Breast epithelium (tissue), 4 donors: Measurements from ENCODE around the gene IGF2BP1. TPM values are rescaled to one million over a fixed set of nuclear protein-coding genes. Genes with fewer than 3 reads are reported as not detected.
"Not testable (repeated sequence)": the region's sequence is repeated elsewhere in the genome, so short reads cannot be mapped to it uniquely, and the experiment has no call there.

Experiments used
- DNase-seq, 2 donors: peaks; one replicate each; pipeline ENCODE4 v3.0.0-alpha.2; 2019; ENCODE audit warnings: low spot score in 2 of 2
- H3K27ac ChIP-seq, 2 donors: fragments of 200-600 bp; sonication (generic) in 1 of 2; one replicate each; pipeline ENCODE4 v1.5.1; 2016 to 2019; ENCODE audit warnings: mild to moderate bottlenecking in 1 of 2
- H3K27me3 ChIP-seq, 2 donors: fragments of 200-600 bp; sonication (generic) in 1 of 2; one replicate each; pipeline versions ENCODE4 v1.5.1 to v1.6.0; 2017 to 2019; ENCODE audit warnings: control low read depth in 1 of 2, mild to moderate bottlenecking in 1 of 2
- H3K36me3 ChIP-seq: fragments of 200-600 bp; one replicate; pipeline ENCODE4 v1.5.1; 2019
- H3K4me1 ChIP-seq, 2 donors: fragments of 200-600 bp; sonication (generic); one replicate each; pipeline ENCODE4 v1.5.1; 2016 to 2019; ENCODE audit warnings: control low read depth in 1 of 2
- H3K4me3 ChIP-seq, 3 donors: fragments of 200-600 bp; sonication (generic); 1 replicate in 2 of 3; 2 replicates in 1 of 3; pipeline ENCODE4 v1.5.1; 2016 to 2019; ENCODE audit warnings: mild to moderate bottlenecking in 3 of 3, moderate library complexity in 2 of 3
- H3K9me3 ChIP-seq, 2 donors: fragments of 200-600 bp; sonication (generic) in 1 of 2; one replicate each; pipeline ENCODE4 v1.5.1; 2016 to 2019; ENCODE audit warnings: control low read depth in 1 of 2
- CTCF ChIP-seq, 3 donors: fragments of 450-650 bp; IDR thresholded peaks; one replicate each; pipeline ENCODE4 v1.5.1; 2016 to 2017; ENCODE audit warnings: antibody characterized with exemption in 3 of 3, mild to moderate bottlenecking in 3 of 3, moderate library complexity in 3 of 3
- POLR2A ChIP-seq: fragments of 450-650 bp; IDR thresholded peaks from one replicate; pipeline ENCODE4 v1.6.1; 2016; ENCODE audit warnings: antibody characterized with exemption, mild to moderate bottlenecking, moderate library complexity
- POLR2AphosphoS5 ChIP-seq, 3 donors: sonication (generic); formaldehyde crosslinking; IDR thresholded peaks; one replicate each; pipeline ENCODE4 v1.6.1; 2017; ENCODE audit warnings: antibody characterized with exemption in 3 of 3
- intact Hi-C: fragments of 100-400 bp; cut with DNase I; formaldehyde crosslinking; loops from one replicate; pipeline ENCODE4 v1.15.1; 2023; ENCODE audit warnings: low total_unique reads
- total RNA-seq, 3 donors: library from RNA; depleted of rRNA; stranded (reverse); fragments of >200 nt; gene quantifications; one replicate each; pipeline ENCODE4 v1.1.0, GENCODE V29; 2016

Gene IGF2BP1
- total RNA-seq, 3 donors from 2014 or later = not detected

GRCh38 chr17:49002331-49002730 is 5.1 kb downstream of the IGF2BP1 start:
- no peaks in the 10 kb centered on the region for H3K9me3 ChIP-seq
- peaks cover 0 to 4% of the 10 kb centered on the region in 2 donors for H3K4me1 ChIP-seq
- H3K4me3 ChIP-seq = no peak overlapping the region
- no peak for TF ChIP-seq POLR2A
- no peak for TF ChIP-seq CTCF (IDR thresholded peaks at IDR 0.05)
- no peak for TF ChIP-seq POLR2AphosphoS5 (IDR thresholded peaks at IDR 0.05)
- no peak overlapping the region for H3K27ac ChIP-seq
- no peaks in the 10 kb centered on the region for H3K36me3 ChIP-seq
- H3K27me3 ChIP-seq = peaks cover 9 to 100% of the 10 kb centered on the region in 2 donors
- intact Hi-C loops = no loop called here
- no peak for DNase-seq

- Histone ChIP-seq H3K27ac (no peak overlapping the region), H3K9me3 (no peaks in the 10 kb centered on the region), H3K4me1 (no peaks in the 10 kb centered on the region), H3K27me3 (peaks cover 6 to 100% of the 10 kb centered on the region in 2 donors), H3K4me3 (no peak overlapping the region), H3K36me3 (no peaks in the 10 kb centered on the region)
- intact Hi-C loops = no loop called here
- DNase-seq = no peak
- no peak for TF ChIP-seq POLR2A
- TF ChIP-seq POLR2AphosphoS5 (IDR thresholded peaks at IDR 0.05) = no peak
- TF ChIP-seq CTCF (IDR thresholded peaks at IDR 0.05) = no peak
Observed at GRCh38 chr17:49002766-49003165, 5.6 kb downstream of the IGF2BP1 start.

GRCh38 chr17:49003557-49004511 is 6.6 kb downstream of the IGF2BP1 start:
- DNase-seq = no peak
- Histone ChIP-seq H3K36me3 (no peaks in the 10 kb centered on the region), H3K27me3 (peaks cover 0 to 97% of the 10 kb centered on the region in 2 donors), H3K27ac (no peak overlapping the region), H3K4me1 (no peaks in the 10 kb centered on the region), H3K4me3 (no peak overlapping the region), H3K9me3 (no peaks in the 10 kb centered on the region)
- TF ChIP-seq POLR2A (no peak), POLR2AphosphoS5 (IDR thresholded peaks at IDR 0.05) (no peak), CTCF (IDR thresholded peaks at IDR 0.05) (no peak)
- intact Hi-C loops = no loop called here

GRCh38 chr17:49005140-49005539 is 8.0 kb downstream of the IGF2BP1 start:
- intact Hi-C loops = no loop called here
- Histone ChIP-seq H3K4me3 (no peak overlapping the region), H3K36me3 (no peaks in the 10 kb centered on the region), H3K27me3 (peaks cover 0 to 96% of the 10 kb centered on the region in 2 donors), H3K4me1 (no peaks in the 10 kb centered on the region), H3K9me3 (no peaks in the 10 kb centered on the region), H3K27ac (no peak overlapping the region)
- TF ChIP-seq POLR2A = no peak
- TF ChIP-seq CTCF (IDR thresholded peaks at IDR 0.05) = no peak
- TF ChIP-seq POLR2AphosphoS5 (IDR thresholded peaks at IDR 0.05) = no peak
- no peak for DNase-seq

- H3K9me3 ChIP-seq = not testable (repeated sequence)
Observed at GRCh38 chr17:49008908-49009307, 11.7 kb downstream of the IGF2BP1 start.

More at GRCh38 chr17:49008908-49009307, 11.7 kb downstream of the IGF2BP1 start:
- H3K4me3 ChIP-seq, DNase-seq, H3K4me1 ChIP-seq, intact Hi-C loops, H3K27ac ChIP-seq, H3K36me3 ChIP-seq: not testable (repeated sequence)
- H3K27me3 ChIP-seq = peaks cover 0 to 95% of the 10 kb centered on the region in 2 donors
